ENCODE measurements around the gene MRPL52.

DNA sequence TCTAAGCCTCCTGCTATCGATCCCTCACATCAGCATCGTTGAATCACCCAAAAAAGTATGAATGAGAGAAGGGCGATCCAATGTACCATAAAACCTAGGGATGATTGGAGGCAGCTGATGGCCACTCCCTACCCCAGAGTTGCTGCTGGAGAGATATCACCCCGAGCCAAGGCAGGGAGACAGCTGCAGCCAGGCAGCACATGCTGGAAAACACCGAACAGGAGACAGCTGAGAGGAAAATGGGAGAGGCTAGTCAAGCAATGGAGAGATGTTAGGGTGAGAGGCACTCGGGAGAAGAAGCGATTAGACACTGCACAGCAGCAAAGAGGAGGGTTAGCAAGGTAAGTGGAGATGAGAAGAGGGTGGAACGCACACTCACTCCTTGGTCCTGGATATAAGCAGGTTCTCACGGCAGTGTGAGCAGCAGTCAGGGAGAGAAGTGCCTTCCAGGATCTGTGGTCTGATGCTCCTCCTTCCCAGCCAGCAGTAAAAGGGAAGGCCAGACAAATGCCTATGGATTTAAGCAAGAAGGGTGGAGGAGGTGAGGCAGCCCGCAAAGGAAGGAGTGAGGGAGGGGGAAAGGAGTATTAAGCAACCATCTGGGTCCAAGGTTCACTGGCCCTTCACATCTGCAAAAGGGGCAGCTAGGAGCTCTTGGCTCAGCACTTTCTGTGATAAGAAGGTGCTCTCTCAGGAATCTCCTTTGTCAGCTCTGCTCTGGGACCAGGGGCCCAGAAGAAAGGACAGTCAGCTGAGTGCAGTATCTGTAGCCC lies 14.6 kb upstream of the MRPL52 start, which contains the start of gene SLC7A7:
- TF ChIP-seq EZH2 (IDR thresholded peaks at IDR 0.05; ENCODE audit: insufficient read depth, poor library complexity, severe bottlenecking) (no peak), EZH2phosphoT487 (IDR thresholded peaks at IDR 0.05; ENCODE audit: insufficient read depth, low read depth) (no peak)

All from GM23248 (cell line).